Endothelial cell of hepatic sinusoid (primary cell): ENCODE data around the gene SAMD8.

Source experiments
- in situ Hi-C: cut with HindIII; loops from 2 replicates; pipeline ENCODE4 v1.10.0; 2017; ENCODE audit warnings: low sequenced_read_pairs

SAMD8 gene

GRCh38 chr10:75111365-75111906 lies at the start of gene SAMD8:
Gene SAMD8, plus strand, starts transcription at chr10:75111656. Its CDS starts 38,873 bp downstream, at chr10:75150529.
- in situ Hi-C loops, result no loop called here

DNA sequence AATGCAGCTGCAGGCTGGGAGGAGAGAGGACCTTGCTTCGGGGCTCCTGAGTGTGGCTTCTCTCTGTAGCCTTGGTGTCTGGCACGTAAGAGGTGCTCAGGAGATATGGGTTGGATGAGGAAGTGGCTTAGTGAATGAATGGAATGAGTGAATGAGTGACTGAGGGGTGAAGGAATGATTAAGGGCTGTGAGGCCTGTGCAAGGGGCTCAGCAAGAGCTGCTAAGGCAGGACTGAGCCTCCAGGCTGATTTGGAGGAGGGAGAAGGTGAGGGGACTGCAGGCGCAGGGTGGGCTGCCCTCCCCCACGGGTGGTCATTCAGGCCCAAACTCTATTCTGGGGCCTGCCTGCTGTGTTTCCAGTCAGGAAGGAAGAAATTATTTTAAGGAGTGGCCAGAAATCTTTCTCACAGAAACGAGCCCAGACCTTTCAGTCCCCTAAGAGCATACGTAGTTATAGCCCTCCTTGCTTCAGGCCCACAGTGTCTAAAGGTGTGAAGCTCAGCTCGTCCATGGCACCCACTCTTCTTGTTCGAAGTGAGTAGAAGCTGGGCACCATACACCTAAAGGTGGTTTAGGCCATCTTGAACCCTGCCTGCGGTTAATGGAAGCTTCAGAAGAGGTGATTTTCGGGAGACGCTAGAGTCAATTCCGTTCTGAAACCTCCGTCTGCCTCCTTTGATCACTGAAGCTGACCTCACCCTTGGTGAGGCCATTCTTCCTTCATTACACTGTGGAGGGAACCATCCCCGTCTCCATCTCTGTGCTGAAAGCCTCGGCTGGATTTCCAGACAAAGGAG lies 49.5 kb upstream of the SAMD8 start:
- in situ Hi-C loops, result no loop called here

GRCh38 chr10:75062506-75063299 lies 48.8 kb upstream of the SAMD8 start:
- in situ Hi-C loops, result no loop called here

DNA sequence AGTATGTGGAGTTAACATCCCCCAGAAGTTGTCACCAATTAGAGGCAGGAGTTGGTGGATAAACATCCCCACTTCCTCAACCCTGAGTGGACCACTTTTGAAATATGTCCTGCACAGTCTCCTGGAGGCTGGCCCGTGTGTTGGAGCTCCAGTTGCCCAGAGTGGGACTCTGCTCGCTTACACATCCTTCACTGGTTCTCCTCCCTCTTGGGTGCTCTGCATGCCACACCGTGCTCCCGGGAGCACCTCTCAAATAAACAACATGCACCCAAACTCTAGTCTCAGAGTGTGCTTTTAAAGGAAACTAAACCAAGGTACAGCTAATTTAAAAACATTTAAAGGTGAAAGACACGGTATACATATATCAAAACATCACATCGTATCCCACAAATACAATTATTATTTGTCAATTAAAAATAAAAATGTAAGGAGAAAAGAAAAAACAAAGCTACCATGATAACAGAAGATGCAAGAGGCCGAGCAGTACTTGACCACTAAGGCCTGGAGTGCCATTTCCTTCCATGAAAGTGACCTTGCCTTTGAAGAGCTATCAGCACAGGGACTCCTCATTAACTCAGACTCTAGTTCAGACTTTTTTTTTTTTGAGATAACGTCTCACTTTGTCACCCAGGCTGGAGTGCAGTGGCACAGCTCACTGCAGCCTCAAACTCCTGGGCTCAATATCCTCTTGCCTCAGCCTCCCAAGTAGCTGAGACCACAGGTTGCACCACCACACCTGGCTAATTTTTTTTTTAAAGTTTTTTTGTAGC lies 47.8 kb upstream of the SAMD8 start:
- in situ Hi-C loops, result no loop called here

GRCh38 chr10:75065076-75065475 lies 46.4 kb upstream of the SAMD8 start:
- in situ Hi-C loops, result no loop called here

- in situ Hi-C loops, result no loop called here
These were observed 45.2 kb upstream of the SAMD8 start for GRCh38 chr10:75066271-75066670.

GRCh38 chr10:75067272-75067671 lies 44.2 kb upstream of the SAMD8 start:
- in situ Hi-C loops, result no loop called here

DNA sequence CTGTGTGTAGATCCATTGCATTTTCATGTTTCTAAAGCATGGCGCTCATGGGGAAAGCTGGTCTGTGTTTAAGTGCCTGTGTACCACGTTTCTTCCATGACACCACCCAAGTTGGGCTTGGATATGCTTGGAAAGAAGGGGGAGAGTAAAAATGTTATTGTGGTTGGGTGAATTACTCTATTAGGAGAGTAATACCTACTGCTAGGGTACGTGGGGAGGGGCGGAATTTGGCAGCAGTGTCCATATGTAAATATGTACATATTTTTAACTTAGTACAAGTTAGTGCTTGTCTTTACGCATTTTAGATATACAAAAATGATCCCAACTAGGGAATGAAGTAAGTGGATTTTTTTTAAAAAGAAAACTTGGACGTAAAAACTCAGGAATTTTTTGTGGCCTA lies 42.9 kb upstream of the SAMD8 start:
- in situ Hi-C loops, result no loop called here

DNA sequence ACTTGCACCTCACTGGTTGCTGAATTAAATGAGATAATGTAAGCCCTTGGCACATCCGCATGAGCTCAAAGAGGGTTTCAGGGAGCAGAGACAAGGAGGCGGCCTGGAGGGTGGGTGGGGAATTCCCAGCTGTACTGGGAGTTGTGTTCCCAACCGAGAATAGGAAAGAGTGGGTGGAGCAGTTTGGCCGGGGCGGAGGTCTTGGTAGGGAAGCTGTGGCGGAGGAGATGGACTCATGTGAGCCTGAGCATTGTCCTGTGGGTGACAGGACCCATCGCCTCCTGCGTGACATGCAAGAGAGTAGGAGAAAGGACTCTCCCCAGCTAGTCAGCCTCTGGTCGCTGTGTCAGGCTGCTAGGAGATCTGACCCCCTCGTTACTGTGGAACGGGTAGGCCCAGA lies 41.0 kb upstream of the SAMD8 start:
- in situ Hi-C loops, result no loop called here

- in situ Hi-C loops, result no loop called here
These were observed 40.5 kb upstream of the SAMD8 start for GRCh38 chr10:75070961-75071428.

GRCh38 chr10:75071756-75072155 lies 39.7 kb upstream of the SAMD8 start:
- in situ Hi-C loops, result no loop called here

- in situ Hi-C loops, result no loop called here
These were observed 38.7 kb upstream of the SAMD8 start for GRCh38 chr10:75072727-75073126.

DNA sequence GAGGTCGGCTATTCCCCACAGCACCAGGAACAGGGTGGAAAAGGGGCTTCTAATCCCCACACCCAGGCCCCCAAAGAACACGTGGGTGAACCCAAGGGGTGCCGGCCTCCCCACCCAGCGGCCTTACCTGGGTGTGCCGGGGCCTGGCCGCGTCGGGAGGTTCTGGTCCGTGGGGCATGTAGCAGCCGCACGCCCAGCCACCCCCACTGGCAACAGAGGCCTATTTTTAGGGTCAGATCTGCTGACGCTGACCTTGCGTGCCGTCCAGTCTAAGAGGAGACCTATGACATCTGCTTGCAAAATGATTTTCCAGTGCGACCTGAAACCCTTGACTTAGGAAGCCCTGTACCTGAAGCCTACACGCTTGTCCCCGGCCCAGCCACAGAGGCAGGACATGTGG lies 38.0 kb upstream of the SAMD8 start:
- in situ Hi-C loops, result no loop called here

DNA sequence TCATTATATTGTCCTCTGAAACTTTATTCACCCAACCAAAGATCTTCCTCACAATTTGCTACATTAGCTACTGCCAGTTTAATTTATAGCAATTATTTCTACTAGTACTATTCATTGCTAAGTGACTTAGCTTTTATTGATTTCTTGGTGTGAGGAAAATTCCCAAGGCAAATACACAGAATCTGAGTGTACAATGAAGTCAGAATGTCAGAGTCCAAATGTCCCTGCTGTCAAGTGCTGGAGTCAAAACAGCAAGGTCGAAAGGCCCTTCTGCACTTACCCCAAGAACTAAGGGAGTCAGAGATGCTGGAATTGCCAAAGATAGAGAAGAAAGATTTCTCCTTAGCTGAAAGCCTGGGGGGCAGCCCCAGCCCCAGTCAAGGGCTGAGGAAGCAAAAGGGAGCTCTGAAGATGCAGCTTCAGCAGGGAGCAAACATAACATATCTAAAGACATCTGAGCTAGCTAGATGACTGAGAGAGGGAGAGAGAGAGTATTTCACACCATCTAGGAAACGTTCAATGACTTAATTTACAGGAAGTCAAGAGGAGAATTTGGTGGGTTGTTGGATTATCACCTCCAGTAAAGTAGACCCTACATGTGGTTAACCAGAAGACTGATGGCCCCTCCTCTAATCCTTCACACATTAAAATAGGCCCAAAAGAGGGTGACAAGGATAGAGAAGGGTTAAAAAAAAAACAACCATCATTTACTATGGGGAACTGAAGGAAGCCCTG lies 36.6 kb upstream of the SAMD8 start:
- in situ Hi-C loops, result no loop called here

GRCh38 chr10:75076348-75076747 lies 35.1 kb upstream of the SAMD8 start:
- in situ Hi-C loops, result no loop called here

DNA sequence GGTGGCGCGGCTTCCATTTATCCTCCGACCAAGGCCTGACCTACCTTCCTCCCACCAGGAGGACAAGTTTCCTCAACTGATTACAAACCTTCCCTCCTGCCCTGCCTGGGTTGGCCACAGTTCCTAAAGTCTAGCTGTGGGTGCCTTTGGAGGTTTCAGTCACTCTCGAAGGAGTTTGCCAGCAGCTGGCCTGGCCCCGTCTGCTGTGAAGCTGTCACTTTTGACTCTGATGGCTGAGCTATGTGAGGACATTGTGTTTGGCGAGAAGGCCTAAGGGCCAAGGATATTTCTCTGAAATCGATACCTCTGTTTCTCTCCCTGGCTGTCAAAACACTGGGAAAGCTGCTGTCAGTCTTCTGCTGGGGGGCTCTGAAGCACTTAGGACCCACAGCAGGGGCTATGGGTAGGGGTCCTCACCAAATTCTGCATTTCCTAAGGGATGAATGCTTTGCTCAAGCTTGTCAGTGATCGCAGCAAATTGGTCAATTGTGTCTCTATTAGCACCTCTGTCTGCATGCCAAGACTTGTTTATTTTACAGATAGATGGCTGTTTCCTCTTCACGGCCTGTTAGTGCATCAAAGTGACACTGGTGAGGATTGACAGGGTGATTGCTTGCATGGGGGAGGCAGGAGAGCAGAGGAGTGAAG lies 31.9 kb upstream of the SAMD8 start:
- in situ Hi-C loops, result no loop called here

- in situ Hi-C loops, result no loop called here
These were observed 30.9 kb upstream of the SAMD8 start for GRCh38 chr10:75080554-75080953.

- in situ Hi-C loops, result no loop called here
These were observed 30.1 kb upstream of the SAMD8 start for GRCh38 chr10:75081379-75081778.

GRCh38 chr10:75083972-75084833 lies 27.3 kb upstream of the SAMD8 start:
- in situ Hi-C loops, result no loop called here
